Aortic smooth muscle cell (primary cell): Measurements from ENCODE around the gene SLC66A3. TPM values are rescaled to one million over a fixed set of nuclear protein-coding genes. Genes with fewer than 3 reads are reported as not detected.

ENCODE experiments used
- total RNA-seq: library from RNA; depleted of rRNA; stranded (reverse); fragments of >200 nt; gene quantifications from 2 replicates; pipeline ENCODE4 v1.2.3, GENCODE V29; 2014

SLC66A3 gene
- total RNA-seq = 42.0 and 42.8 TPM in 2 replicates

GRCh38 chr2:11155381-11156035 lies at the start of gene SLC66A3:
TSS of gene SLC66A3 (plus strand) at chr2:11155467. CDS start at chr2:11155547, 80 bp downstream.

Other genes with a start within 250 kb of the SLC66A3 start
- under 0.01 TPM in 1 of 2 replicates, not detected in the other for gene KCNF1, start 243.5 kb upstream of the SLC66A3 start, total RNA-seq
- gene ROCK2, start 189.2 kb downstream of the SLC66A3 start, total RNA-seq = 50.3 and 63.7 TPM in 2 replicates